ENCODE measurements around the gene TMEM132D. TPM values are rescaled to one million over a fixed set of nuclear protein-coding genes. Genes with fewer than 3 reads are reported as not detected.

The TMEM132D gene
- total and polyA plus RNA-seq, 2 donors (not counting 3 experiments of a cell fraction or from before 2014, with no cell fraction given), result not detected

- dilution Hi-C loops (cut with MboI; ENCODE audit: extremely low pct_ligation_motif_present, low sequenced_read_pairs) (no loop called here), intact Hi-C loops (cut with micrococcal nuclease) (no loop called here)
- no peak overlapping the region for H3K4me2 ChIP-seq (ENCODE audit: insufficient read depth, low read length)
- FAIRE-seq (no peak), DNase-seq (ENCODE audit: low read depth, low spot score) (no peak)
- no peak overlapping the region for H3K27ac ChIP-seq (ENCODE audit: insufficient read depth, low read depth, low read length)
- H3K27me3 ChIP-seq (ENCODE audit: control insufficient read depth in 2 of 2, insufficient read depth in 2 of 2, low read length in 2 of 2), result no peaks in the 10 kb centered on the region
- H4K20me1 ChIP-seq (replicated peaks; ENCODE audit: control insufficient read depth, extremely low read depth, insufficient read depth, low read length), result no peaks in the 10 kb centered on the region
- ChIA-PET POLR2A (no interaction called here), CTCF (interaction anchor here (0.7 kb wide), 1 partner anchor 1097 kb away, joined by 3 read pairs; no protein-coding TSS in a partner anchor)
- H2AFZ ChIP-seq (ENCODE audit: low read depth, low read length), result no peak overlapping the region
- peaks cover 2% of the 10 kb centered on the region for H3K9me3 ChIP-seq (replicated peaks; ENCODE audit: control insufficient read depth, insufficient read depth, low read length)
- H3K9me1 ChIP-seq (replicated peaks; ENCODE audit: control insufficient read depth, extremely low read depth, insufficient read depth, low read length), result no peaks in the 10 kb centered on the region
- no peaks in the 10 kb centered on the region for H3K36me3 ChIP-seq (ENCODE audit: control insufficient read depth in 2 of 2, extremely low read depth in 1 of 2, insufficient read depth in 2 of 2, low read length in 2 of 2)
- H3K4me3 ChIP-seq (replicated peaks in 1 of 3; ENCODE audit: insufficient read depth in 1 of 3, low read depth in 1 of 3, low read length in 3 of 3), result no peak overlapping the region
- peak; percentile 28 to 42 for TF ChIP-seq CTCF (IDR thresholded peaks at IDR 0.05; ENCODE audit: extremely low read depth in 1 of 2, insufficient read depth in 1 of 2, low read depth in 1 of 2, low read length in 2 of 2)
- TF ChIP-seq POLR2AphosphoS5 (IDR thresholded peaks at IDR 0.05; ENCODE audit: insufficient read depth, low read depth, low read length), result no peak
- no peak for TF ChIP-seq POLR2A (IDR thresholded peaks at IDR 0.05; ENCODE audit: low read depth, low read length)
- no peak overlapping the region for H3K9ac ChIP-seq (replicated peaks; ENCODE audit: extremely low read depth, insufficient read depth, low read length)
- no TSS peak for BruUV-seq (replicated peaks)
- H3K79me2 ChIP-seq (ENCODE audit: control insufficient read depth, insufficient read depth, low read length), result no peaks in the 10 kb centered on the region
- no peaks in the 10 kb centered on the region for H3K4me1 ChIP-seq (ENCODE audit: control insufficient read depth, extremely low read depth, insufficient read depth, low read length)
Measured at GRCh38 chr12:129193263-129193871, 710.5 kb downstream of the TMEM132D start.

GRCh38 chr12:129190827-129191226 is 713.0 kb downstream of the TMEM132D start:
- no peaks in the 10 kb centered on the region for H3K27me3 ChIP-seq (ENCODE audit: control insufficient read depth in 2 of 2, insufficient read depth in 2 of 2, low read length in 2 of 2)
- CTCF ChIA-PET, result no interaction called here
- no peak for TF ChIP-seq POLR2AphosphoS5 (IDR thresholded peaks at IDR 0.05; ENCODE audit: insufficient read depth, low read depth, low read length)
- no peak for TF ChIP-seq FOS (IDR thresholded peaks at IDR 0.05; ENCODE audit: borderline replicate concordance, insufficient read depth, low read length)
- no peak for TF ChIP-seq MYC (IDR thresholded peaks at IDR 0.05; ENCODE audit: low read depth, low read length)
- no peak for TF ChIP-seq CTCF (IDR thresholded peaks at IDR 0.05; ENCODE audit: extremely low read depth in 1 of 2, insufficient read depth in 1 of 2, low read depth in 1 of 2, low read length in 2 of 2)
- no peak for TF ChIP-seq JUN (IDR thresholded peaks at IDR 0.05; ENCODE audit: borderline replicate concordance, insufficient read depth, insufficient read length, low read depth)
- no peak for TF ChIP-seq POLR2A (IDR thresholded peaks at IDR 0.05; ENCODE audit: low read depth, low read length)
- TF ChIP-seq EZH2 (IDR thresholded peaks at IDR 0.05; ENCODE audit: borderline replicate concordance, low read depth, low read length, severe bottlenecking), result no peak
- no peak for TF ChIP-seq GATA2 (IDR thresholded peaks at IDR 0.05; ENCODE audit: insufficient read depth, insufficient read length, low read depth, low read length)
- no peak for TF ChIP-seq MAX (IDR thresholded peaks at IDR 0.05; ENCODE audit: insufficient read depth, insufficient read length)
- H3K9me1 ChIP-seq (replicated peaks; ENCODE audit: control insufficient read depth, extremely low read depth, insufficient read depth, low read length), result no peaks in the 10 kb centered on the region
- no peak overlapping the region for H2AFZ ChIP-seq (ENCODE audit: low read depth, low read length)
- no peak overlapping the region for H3K9ac ChIP-seq (replicated peaks; ENCODE audit: extremely low read depth, insufficient read depth, low read length)
- H4K20me1 ChIP-seq (replicated peaks; ENCODE audit: control insufficient read depth, extremely low read depth, insufficient read depth, low read length), result no peaks in the 10 kb centered on the region
- H3K27ac ChIP-seq (ENCODE audit: insufficient read depth, low read depth, low read length), result no peak overlapping the region
- POLR2A ChIA-PET, result no interaction called here
- no peak for DNase-seq (ENCODE audit: low read depth, low spot score)
- no peak for FAIRE-seq
- dilution Hi-C loops (cut with MboI; ENCODE audit: extremely low pct_ligation_motif_present, low sequenced_read_pairs) (no loop called here), intact Hi-C loops (cut with micrococcal nuclease) (no loop called here)
- no peaks in the 10 kb centered on the region for H3K36me3 ChIP-seq (ENCODE audit: control insufficient read depth in 2 of 2, extremely low read depth in 1 of 2, insufficient read depth in 2 of 2, low read length in 2 of 2)
- H3K9me3 ChIP-seq (replicated peaks; ENCODE audit: control insufficient read depth, insufficient read depth, low read length), result peaks cover 2% of the 10 kb centered on the region
- H3K4me3 ChIP-seq (replicated peaks in 1 of 3; ENCODE audit: insufficient read depth in 1 of 3, low read depth in 1 of 3, low read length in 3 of 3), result no peak overlapping the region
- BruUV-seq (replicated peaks), result no TSS peak
- no peaks in the 10 kb centered on the region for H3K79me2 ChIP-seq (ENCODE audit: control insufficient read depth, insufficient read depth, low read length)
- H3K4me1 ChIP-seq (ENCODE audit: control insufficient read depth, extremely low read depth, insufficient read depth, low read length), result no peaks in the 10 kb centered on the region
- no peak overlapping the region for H3K4me2 ChIP-seq (ENCODE audit: insufficient read depth, low read length)
